GM19328 (cell line): ENCODE results near the gene CELSR3.

Source experiments
- ATAC-seq: cut with Tn5 transposase; IDR thresholded peaks from one replicate; pipeline ENCODE4 v1.9.1; 2021; ENCODE audit warnings: mild to moderate bottlenecking, moderate library complexity; ENCODE audit not compliant: unreplicated experiment

The CELSR3 gene

GRCh38 chr3:48600711-48601621, 61.7 kb downstream of the CELSR3 start:
- ATAC-seq: no peak

- ATAC-seq: no peak
These were observed 63.0 kb downstream of the CELSR3 start for GRCh38 chr3:48599509-48600285.

- no peak for ATAC-seq
These were observed 63.6 kb downstream of the CELSR3 start for GRCh38 chr3:48599077-48599501.

GRCh38 chr3:48598323-48599076, 64.2 kb downstream of the CELSR3 start:
- ATAC-seq: no peak

GRCh38 chr3:48597408-48597800, 65.3 kb downstream of the CELSR3 start:
- ATAC-seq: no peak

- ATAC-seq: no peak
These were observed 65.8 kb downstream of the CELSR3 start for GRCh38 chr3:48596676-48597407.

GRCh38 chr3:48596157-48596556, 66.5 kb downstream of the CELSR3 start:
- no peak for ATAC-seq

GRCh38 chr3:48595526-48596121, 67.1 kb downstream of the CELSR3 start:
- no peak for ATAC-seq

GRCh38 chr3:48595075-48595525, 67.6 kb downstream of the CELSR3 start, which contains the start of gene COL7A1:
COL7A1 (minus strand) TSS chr3:48595329; CDS start chr3:48595159, 170 bp downstream.
- no peak for ATAC-seq

GRCh38 chr3:48594417-48595049, 68.2 kb downstream of the CELSR3 start:
- no peak for ATAC-seq

- ATAC-seq: no peak
These were observed 69.3 kb downstream of the CELSR3 start for GRCh38 chr3:48593337-48593736.

GRCh38 chr3:48592519-48593087, 70.1 kb downstream of the CELSR3 start:
- no peak for ATAC-seq

GRCh38 chr3:48591886-48592518, 70.7 kb downstream of the CELSR3 start:
- ATAC-seq: no peak

GRCh38 chr3:48591436-48591835, 71.2 kb downstream of the CELSR3 start:
- no peak for ATAC-seq

GRCh38 chr3:48588230-48588629, 74.5 kb downstream of the CELSR3 start:
- ATAC-seq: no peak

GRCh38 chr3:48587686-48588085, 75.0 kb downstream of the CELSR3 start:
- ATAC-seq: no peak
